Motor neuron (in vitro differentiated cells): ENCODE results near the gene CTXN2. TPM values are rescaled to one million over a fixed set of nuclear protein-coding genes. Genes with fewer than 3 reads are reported as not detected.

Experiments
- ATAC-seq, 8 experiments: fragments of 200-7000 bp; cut with Tn5 transposase; replicated peaks in 6 of 8; 2 replicates each; pipeline ENCODE4 v1.8.0; 2021; ENCODE audit warnings: mild to moderate bottlenecking in 8 of 8, moderate library complexity in 8 of 8
- H3K27ac ChIP-seq, 2 donors: fragments of 250-450 bp; sonication (Bioruptor Pico); 2 replicates each; pipeline ENCODE4 v1.9.0; 2021; ENCODE audit warnings: antibody characterized with exemption in 2 of 2, mild to moderate bottlenecking in 2 of 2, moderate library complexity in 1 of 2
- H3K4me1 ChIP-seq, 2 donors: fragments of 250-450 bp; sonication (Bioruptor Pico); replicated peaks in 1 of 2; 2 replicates each; pipeline ENCODE4 v1.6.1; 2021; ENCODE audit warnings: antibody characterized with exemption in 2 of 2, mild to moderate bottlenecking in 2 of 2, moderate library complexity in 1 of 2
- H3K4me3 ChIP-seq, 5 donors: fragments of 250-450 bp; sonication (Bioruptor Pico); 2 replicates each; pipeline ENCODE4 v1.9.0; 2021; ENCODE audit warnings: antibody characterized with exemption in 5 of 5, mild to moderate bottlenecking in 5 of 5, moderate library complexity in 4 of 5
- WGBS, 10 experiments: fragments of 450-650 bp; shearing (Covaris generic); methylation state at CpG; one replicate each; pipeline ENCODE4 v1.0.0; 2022; 5-methylcytosine and 5-hydroxymethylcytosine counted together
- in situ Hi-C, 9 experiments: fragments of 400-800 bp; cut with MboI; loops; one replicate each; pipeline ENCODE4 v1.15.0; 2021; ENCODE audit warnings: low sequenced_read_pairs in 9 of 9, low pct_unique_long_range_greater_than_20kb in 2 of 9; ENCODE audit not compliant: unreplicated experiment in 9 of 9
- total RNA-seq, 8 experiments: library from RNA; unstranded; fragments of 300-600 nt; gene quantifications; 2 replicates each; pipeline versions ENCODE4 v1.2.3 to v1.2.4, GENCODE V29; 2022

CTXN2 gene
- total RNA-seq: 1 to 10 TPM in 1 of 8 experiments, under 1 TPM in 5, not detected in 2; 0.10 to 1.1 (median 0.47) TPM

DNA sequence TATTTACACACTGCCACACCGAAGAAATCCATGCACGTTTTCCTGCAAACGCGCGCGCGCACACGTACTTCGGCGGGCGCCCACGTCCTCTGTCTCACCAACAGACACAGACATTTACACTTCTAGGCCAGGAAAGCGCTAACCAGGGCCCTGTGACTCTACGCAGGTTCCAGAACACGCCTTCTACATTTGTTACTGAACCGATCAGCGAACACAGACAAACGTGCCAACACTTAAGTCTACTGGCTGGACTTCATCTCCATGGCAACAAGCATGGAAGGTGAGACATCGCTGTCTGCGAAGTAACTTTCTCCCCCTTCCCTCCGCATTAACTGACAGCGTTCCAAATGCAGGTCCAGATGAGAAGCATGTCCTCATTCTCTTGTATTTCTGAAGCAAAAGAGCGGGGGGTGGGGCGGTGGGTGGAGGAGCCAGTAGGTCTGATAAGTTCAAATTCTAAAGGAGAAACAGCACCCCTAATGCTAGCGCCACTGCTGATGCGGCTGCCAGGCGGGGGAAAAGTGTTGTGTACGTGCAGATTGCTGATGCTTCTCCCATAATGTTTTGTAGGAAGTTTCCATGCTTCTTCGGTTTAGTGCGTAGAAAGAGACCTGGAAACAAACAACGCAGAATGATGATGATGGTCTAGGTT is at the start of gene CTXN2:
Gene CTXN2 (plus strand): TSS at position 92 of the 652 bp plus-strand sequence. CDS start 9,636 bp downstream, outside the sequence.
- peak within 1 kb of the TSS; percentile 21 to 43 (median 35) for H3K4me3 ChIP-seq
- no peak within 1 kb of the TSS for H3K27ac ChIP-seq
- 0 to 46% (median 12%) methylated on average over 1 to 22 of the region's 31 CpGs; no CpG with 5 or more reads in 1 of the 10 experiments for WGBS, 10 experiments
- in situ Hi-C loops: no loop called here
- ATAC-seq: peak in 5 of 8 experiments; percentile 89 to 94 (median 92)
- H3K4me1 ChIP-seq: peaks cover 0 to 7% of the 10 kb centered on the region in 2 donors

DNA sequence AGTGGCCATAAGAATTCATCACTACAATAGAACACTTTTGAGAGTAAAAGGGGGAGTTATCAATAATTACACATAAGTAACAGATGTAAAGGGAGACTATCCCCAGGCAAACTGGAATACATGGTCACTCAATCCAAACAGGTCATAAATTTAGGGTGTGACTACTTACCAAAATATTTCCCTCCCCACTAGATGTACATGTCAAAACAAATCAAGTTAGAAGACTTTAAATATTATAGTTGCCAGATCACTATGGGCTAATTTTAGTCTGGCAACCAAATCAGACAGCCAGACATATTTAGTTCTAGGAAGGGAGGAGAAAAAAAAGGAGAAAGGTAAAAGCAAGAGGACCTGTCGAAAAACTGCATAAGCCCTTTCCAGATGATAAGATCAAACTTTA is 47.6 kb upstream of the CTXN2 start:
- WGBS, 10 experiments: 60 to 100% (median 90%) methylated on average over 1 of the region's 1 CpG; no CpG with 5 or more reads in 1 of the 10 experiments
- in situ Hi-C loops: no loop called here

DNA sequence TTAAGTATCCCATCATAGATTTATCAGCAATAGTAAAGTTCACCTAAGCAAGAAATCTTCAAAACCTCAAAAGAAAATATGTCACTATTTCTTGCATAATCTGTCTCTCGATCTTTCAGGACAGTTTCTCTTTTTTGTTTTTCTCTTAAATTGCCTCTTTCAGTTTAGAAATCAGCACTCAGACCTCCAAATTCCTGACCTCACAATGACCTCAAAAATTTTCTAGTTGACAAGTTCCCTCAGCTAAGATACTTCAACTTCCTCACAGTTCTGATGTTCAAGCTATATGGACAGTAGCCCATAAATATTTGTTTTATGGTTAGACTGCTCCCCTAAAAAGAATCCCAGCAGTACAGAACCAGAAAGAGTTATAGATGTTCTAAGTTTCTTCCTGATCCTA is 46.6 kb upstream of the CTXN2 start:
- 17 to 91% (median 70%) methylated on average over 1 of the region's 1 CpG; no CpG with 5 or more reads in 2 of the 10 experiments for WGBS, 10 experiments
- in situ Hi-C loops: no loop called here
- Histone ChIP-seq H3K4me1 (peaks cover 3 to 11% of the 10 kb centered on the region in 2 donors), H3K27ac (no peak overlapping the region), H3K4me3 (no peak overlapping the region)
- ATAC-seq: no peak

More for the DNA sequence above, 47.6 kb upstream of the CTXN2 start:
- Histone ChIP-seq H3K4me1 (peaks cover 3 to 11% of the 10 kb centered on the region in 2 donors), H3K4me3 (no peak overlapping the region), H3K27ac (no peak overlapping the region)
- peak in 1 of 8 experiments; percentile 20 for ATAC-seq

DNA sequence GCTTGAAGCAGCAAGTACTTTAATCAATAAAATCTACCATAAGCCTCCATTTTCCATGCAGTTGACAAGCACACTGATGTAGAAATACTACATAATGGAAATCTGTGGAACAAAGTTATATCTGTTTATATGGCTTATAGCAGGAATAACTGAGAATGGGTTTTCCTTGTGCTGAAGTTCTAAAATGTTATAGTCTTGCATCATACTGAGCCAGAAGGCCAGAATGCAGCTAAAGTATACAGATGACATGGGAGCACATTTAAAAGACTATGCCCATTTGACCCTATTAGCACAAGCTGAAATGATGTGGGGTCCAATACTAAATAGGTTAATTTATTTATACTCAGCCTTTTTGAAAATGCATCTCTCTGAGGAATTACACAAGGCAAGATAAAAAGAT is 45.5 kb upstream of the CTXN2 start:
- peak in 1 of 8 experiments; percentile 32 for ATAC-seq
- in situ Hi-C loops: no loop called here
- H3K4me3 ChIP-seq: no peak overlapping the region
- H3K4me1 ChIP-seq: peaks cover 3 to 11% of the 10 kb centered on the region in 2 donors
- no peak overlapping the region for H3K27ac ChIP-seq

DNA sequence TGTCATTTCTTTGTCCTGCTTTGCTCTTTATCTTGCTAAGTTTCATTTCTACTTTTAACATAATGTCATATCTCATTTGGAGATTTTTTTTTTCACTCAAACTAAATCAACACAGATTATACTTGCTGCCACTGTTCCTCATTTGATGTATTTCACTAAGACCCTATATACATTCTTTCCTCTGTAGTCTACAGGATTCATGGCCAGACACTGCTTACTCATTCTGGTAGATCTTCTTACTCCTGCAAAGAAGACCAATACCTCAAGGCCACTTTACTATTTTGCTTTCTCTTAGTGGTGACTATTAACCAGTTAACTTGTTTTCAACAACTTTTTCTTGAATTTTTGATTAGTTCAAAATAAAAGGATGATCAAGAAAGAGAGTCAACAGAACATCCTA is 44.1 kb upstream of the CTXN2 start:
- in situ Hi-C loops: no loop called here
- ATAC-seq: no peak
- H3K4me3 ChIP-seq: no peak overlapping the region
- no peak overlapping the region for H3K27ac ChIP-seq
- peaks cover 3 to 11% of the 10 kb centered on the region in 2 donors for H3K4me1 ChIP-seq

DNA sequence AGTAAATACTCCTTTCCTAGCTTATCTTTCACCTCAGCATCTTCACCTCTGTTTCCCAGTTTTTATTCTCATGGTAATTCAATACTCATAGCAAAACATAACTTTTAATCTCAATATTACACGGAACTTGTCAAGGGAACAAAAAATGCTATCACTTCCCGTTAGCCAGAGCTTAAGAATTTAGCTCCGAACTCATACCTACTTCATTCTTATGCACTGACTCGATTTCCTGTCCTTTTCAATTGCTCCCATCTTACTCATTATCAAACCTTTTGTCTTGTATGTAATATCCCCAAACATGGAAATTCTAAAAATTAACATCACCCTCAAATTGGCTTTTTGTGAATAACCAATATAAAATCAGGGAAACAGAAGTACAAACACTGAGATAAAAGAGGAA is 41.6 kb upstream of the CTXN2 start:
- Histone ChIP-seq H3K4me1 (peaks cover 3 to 11% of the 10 kb centered on the region in 2 donors), H3K4me3 (no peak overlapping the region), H3K27ac (no peak overlapping the region)
- WGBS, 10 experiments: 0 to 95% (median 54%) methylated on average over 3 to 4 of the region's 4 CpGs
- no peak for ATAC-seq
- in situ Hi-C loops: no loop called here

DNA sequence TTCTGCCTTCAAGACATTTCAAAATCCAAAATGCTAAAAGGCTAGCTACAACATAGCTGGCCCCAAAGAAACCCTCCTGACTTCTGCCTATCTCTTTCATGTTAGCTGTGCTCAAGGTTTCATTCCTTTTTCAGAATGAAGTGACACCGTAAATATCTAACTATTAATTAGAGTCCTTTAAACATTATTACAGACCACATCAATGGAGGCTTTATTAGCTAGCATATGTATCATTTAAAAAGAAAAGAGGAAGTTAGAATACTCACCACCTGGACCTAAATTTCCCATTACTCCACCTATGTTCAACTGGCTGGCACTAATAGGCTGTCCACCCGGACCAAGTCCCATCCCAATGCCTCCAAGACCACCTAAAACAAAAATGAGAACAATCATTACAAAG is 37.9 kb upstream of the CTXN2 start:
- ATAC-seq: no peak
- no peak overlapping the region for H3K27ac ChIP-seq
- in situ Hi-C loops: no loop called here
- no peaks in the 10 kb centered on the region for H3K4me1 ChIP-seq
- H3K4me3 ChIP-seq: no peak overlapping the region
- WGBS, 10 experiments: 50 to 100% (median 96%) methylated on average over 1 to 2 of the region's 2 CpGs; no CpG with 5 or more reads in 4 of the 10 experiments

DNA sequence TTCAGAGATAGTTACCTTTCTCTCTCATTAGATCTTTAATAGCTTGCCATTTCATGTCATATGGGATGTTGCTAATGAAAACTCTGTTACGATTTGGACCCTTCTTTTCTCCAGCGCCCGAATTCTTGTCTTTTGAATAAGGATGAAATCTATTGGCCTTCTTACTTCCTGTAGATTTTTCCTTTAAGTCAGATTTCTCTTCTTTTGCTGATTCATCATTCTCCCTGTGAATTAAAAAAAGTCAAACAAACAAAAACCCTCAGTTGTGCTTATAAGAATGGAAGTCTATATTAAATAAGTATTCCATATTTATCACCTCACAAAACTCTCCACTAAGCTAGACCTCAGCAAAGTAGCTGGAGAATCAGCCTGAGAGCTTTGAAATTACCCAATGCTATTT is 22.8 kb upstream of the CTXN2 start:
- ATAC-seq: no peak

DNA sequence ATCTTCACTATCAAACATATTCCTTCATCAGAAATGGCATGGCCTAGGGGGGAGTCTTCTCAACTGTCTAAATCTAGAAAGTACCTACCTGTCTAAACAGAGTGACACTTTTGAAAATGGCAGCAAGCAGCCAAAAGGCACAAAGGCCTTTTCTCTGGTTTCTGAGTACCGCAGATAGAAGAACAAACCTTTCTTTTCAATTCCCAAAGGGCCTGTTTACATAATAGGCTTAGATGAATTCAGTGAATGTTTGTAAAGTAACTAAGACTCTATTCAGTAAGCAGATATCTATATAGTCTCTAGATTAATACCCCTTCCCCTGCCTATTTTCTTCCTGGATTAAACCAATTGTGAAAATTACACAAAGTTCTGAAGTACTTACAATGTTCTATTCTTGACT is 20.5 kb upstream of the CTXN2 start:
- no peak overlapping the region for H3K27ac ChIP-seq
- ATAC-seq: peak in 1 of 8 experiments; percentile 76
- H3K4me1 ChIP-seq: peaks cover 2 to 9% of the 10 kb centered on the region in 2 donors
- 17 to 100% (median 56%) methylated on average over 1 of the region's 1 CpG; no CpG with 5 or more reads in 3 of the 10 experiments for WGBS, 10 experiments
- H3K4me3 ChIP-seq: no peak overlapping the region
- in situ Hi-C loops: no loop called here

More for the DNA sequence above, 22.8 kb upstream of the CTXN2 start:
- no peak overlapping the region for H3K27ac ChIP-seq
- no peaks in the 10 kb centered on the region for H3K4me1 ChIP-seq
- in situ Hi-C loops: no loop called here
- no peak overlapping the region for H3K4me3 ChIP-seq
- WGBS, 10 experiments: 26 to 67% (median 59%) methylated on average over 3 of the region's 3 CpGs

DNA sequence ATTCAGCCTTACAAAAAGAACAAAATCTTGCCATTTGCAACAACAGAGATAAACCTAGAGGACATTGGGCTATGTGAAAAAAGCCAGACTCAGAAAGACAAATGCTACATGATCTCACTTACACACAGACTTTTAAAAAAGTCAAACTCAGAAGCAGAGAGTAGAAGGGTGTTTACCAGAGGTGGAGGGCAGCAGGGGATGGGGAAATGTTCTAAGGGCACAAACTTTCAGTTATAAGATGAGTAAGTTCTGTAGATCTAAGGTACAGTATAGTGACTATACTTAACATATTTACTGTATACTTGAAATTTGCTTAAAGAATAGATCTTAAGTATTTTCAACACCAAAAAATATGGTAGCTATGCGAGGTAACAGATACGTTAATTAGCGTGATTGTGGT is 16.3 kb upstream of the CTXN2 start:
- in situ Hi-C loops: no loop called here
- Histone ChIP-seq H3K4me1 (peaks cover 7 to 15% of the 10 kb centered on the region in 2 donors), H3K4me3 (no peak overlapping the region), H3K27ac (no peak overlapping the region)
- ATAC-seq: no peak
- 39 to 100% (median 93%) methylated on average over 1 to 3 of the region's 3 CpGs for WGBS, 10 experiments

DNA sequence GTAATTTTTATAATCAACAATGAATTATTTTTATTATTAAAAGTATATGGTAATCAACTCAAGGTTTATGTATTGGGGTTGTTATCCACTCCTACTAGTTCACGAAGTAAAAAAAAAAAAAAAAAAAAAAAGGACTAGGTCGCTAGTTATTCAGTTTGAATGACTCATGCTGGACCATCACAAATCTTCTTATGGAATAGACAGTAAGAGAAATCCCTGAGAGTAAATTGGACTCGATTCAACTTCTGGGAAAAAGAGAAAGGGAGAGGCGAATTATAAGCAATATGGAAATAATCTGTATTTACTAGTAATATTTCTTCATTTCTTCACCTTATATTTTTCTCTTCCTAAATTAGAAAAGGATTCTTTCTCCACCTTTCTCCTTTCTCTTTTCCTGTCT is 15.4 kb upstream of the CTXN2 start:
- WGBS, 10 experiments: 28 to 70% (median 54%) methylated on average over 2 to 4 of the region's 4 CpGs; no CpG with 5 or more reads in 1 of the 10 experiments
- Histone ChIP-seq H3K4me1 (peaks cover 7 to 15% of the 10 kb centered on the region in 2 donors), H3K27ac (no peak overlapping the region), H3K4me3 (peak overlapping the region; percentile 63 to 96 (median 77))
- no peak for ATAC-seq
- in situ Hi-C loops: no loop called here

DNA sequence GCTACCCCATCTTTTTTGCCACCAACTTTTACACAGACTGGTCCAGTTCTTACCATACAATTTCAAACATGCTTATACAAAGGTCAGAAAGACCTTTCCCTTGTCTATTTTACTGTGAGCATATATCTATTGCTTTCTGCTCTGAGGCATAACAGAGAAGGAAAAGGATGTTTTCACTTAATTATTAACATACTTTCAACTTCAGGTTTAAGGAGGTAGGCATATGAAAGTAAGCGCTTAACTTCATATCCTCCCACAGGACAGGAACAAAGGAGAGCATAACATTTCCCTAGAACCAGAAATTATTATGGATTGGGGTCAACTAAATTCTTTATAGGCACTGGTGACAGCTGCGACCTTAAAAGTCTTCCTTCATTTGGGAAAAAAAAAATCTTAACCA is 14.5 kb upstream of the CTXN2 start:
- peak overlapping the region; percentile 97 for H3K27ac ChIP-seq
- in situ Hi-C loops: no loop called here
- no peak for ATAC-seq

DNA sequence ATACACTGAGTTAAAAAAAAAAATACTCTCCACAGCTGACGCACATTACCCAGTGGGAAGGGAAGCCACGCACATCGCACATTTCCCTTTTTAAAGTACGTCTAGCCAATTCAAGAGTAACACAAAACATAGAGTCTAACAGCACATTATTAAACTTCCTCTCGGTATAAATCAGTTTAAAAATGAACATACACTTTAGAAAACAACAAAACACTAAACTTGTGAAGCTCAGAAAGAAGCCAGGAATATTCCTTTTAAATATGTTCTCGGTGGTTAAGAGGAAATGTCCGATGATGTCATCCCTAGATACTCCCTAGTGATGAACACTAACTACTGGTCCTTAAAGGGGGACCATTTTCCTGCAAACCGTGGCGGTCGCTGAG is 14.1 kb upstream of the CTXN2 start:
- Histone ChIP-seq H3K4me1 (peaks cover 7 to 15% of the 10 kb centered on the region in 2 donors), H3K4me3 (peak overlapping the region; percentile 63 to 96 (median 77)), H3K27ac (peak overlapping the region; percentile 97)
- WGBS, 10 experiments: 0 to 13% (median 2%) methylated on average over 1 to 10 of the region's 10 CpGs; no CpG with 5 or more reads in 2 of the 10 experiments
- peak; percentile 56 to 75 (median 65) for ATAC-seq
- in situ Hi-C loops: no loop called here

More for the DNA sequence above, 14.5 kb upstream of the CTXN2 start:
- peaks cover 7 to 15% of the 10 kb centered on the region in 2 donors for H3K4me1 ChIP-seq
- 0 to 63% (median 49%) methylated on average over 1 to 2 of the region's 2 CpGs; no CpG with 5 or more reads in 2 of the 10 experiments for WGBS, 10 experiments
- H3K4me3 ChIP-seq: peak overlapping the region; percentile 63 to 96 (median 77)
